Transverse colon (tissue), 4 donors: ENCODE data around the gene PTCD1.

Source experiments
- POLR2A ChIP-seq: fragments of 450-650 bp; IDR thresholded peaks from one replicate; pipeline ENCODE4 v1.6.1; 2016; ENCODE audit warnings: antibody characterized with exemption, mild to moderate bottlenecking, moderate library complexity
- POLR2AphosphoS5 ChIP-seq, 3 donors: sonication (generic); formaldehyde crosslinking; IDR thresholded peaks; one replicate each; pipeline ENCODE4 v1.6.1; 2016; ENCODE audit warnings: antibody characterized with exemption in 3 of 3
- TF ChIP-seq, protein P1 (sequence below), 5 experiments: fragments of 200-600 bp in 3 of 5; fragments of 450-650 bp in 2 of 5; sonication (generic) in 3 of 5; IDR thresholded peaks; 1 replicate in 2 of 5; 2 replicates in 3 of 5; pipeline ENCODE4 v1.5.1; 2016 to 2017; ENCODE audit warnings: antibody characterized with exemption in 5 of 5, inconsistent platforms in 3 of 5, mild to moderate bottlenecking in 2 of 5, moderate library complexity in 1 of 5

DNA sequence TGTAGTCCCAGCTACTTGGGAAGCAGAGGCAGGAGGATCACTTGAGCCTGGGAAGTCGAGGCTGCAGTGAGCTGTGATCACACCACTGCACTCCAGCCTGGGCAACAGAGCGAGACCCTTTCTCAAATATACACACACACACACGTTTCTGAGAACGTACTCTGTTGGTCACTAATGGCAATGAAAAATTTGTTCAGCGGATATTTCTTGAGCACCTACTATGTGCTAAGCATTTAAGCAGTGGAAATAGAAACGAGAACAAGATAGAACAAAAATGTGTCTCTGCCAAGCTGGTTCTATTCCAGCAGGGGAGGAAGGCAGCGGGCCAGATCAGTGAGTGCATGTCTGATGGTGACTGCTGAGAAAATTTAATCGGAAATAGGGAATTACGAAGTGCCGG, 55.4 kb downstream of the PTCD1 start:
- TF ChIP-seq POLR2AphosphoS5 (IDR thresholded peaks at IDR 0.05) (no peak), POLR2A (no peak)
- TF ChIP-seq, protein P1, sequence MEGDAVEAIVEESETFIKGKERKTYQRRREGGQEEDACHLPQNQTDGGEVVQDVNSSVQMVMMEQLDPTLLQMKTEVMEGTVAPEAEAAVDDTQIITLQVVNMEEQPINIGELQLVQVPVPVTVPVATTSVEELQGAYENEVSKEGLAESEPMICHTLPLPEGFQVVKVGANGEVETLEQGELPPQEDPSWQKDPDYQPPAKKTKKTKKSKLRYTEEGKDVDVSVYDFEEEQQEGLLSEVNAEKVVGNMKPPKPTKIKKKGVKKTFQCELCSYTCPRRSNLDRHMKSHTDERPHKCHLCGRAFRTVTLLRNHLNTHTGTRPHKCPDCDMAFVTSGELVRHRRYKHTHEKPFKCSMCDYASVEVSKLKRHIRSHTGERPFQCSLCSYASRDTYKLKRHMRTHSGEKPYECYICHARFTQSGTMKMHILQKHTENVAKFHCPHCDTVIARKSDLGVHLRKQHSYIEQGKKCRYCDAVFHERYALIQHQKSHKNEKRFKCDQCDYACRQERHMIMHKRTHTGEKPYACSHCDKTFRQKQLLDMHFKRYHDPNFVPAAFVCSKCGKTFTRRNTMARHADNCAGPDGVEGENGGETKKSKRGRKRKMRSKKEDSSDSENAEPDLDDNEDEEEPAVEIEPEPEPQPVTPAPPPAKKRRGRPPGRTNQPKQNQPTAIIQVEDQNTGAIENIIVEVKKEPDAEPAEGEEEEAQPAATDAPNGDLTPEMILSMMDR (IDR thresholded peaks at IDR 0.05), result no peak
